Stimulated activated CD8-positive, alpha-beta memory T cell treated with anti-CD3 and anti-CD28 coated beads, Interleukin-7, amount 100 ng/mL, for 48 hours (primary cell): ENCODE data around the gene KATNB1.
"Not testable (repeated sequence)": the region's sequence is repeated elsewhere in the genome, so short reads cannot be mapped to it uniquely, and the experiment has no call there.

Experiments used
- DNase-seq, 2 donors: peaks; one replicate each; pipeline ENCODE4 v3.0.0-alpha.2; 2020; ENCODE audit warnings: low read depth in 1 of 2; ENCODE audit errors: extremely low read depth in 1 of 2

KATNB1 gene

GRCh38 chr16:57724531-57724930 lies 11.0 kb upstream of the KATNB1 start:
- DNase-seq = no peak

- no peak for DNase-seq
Observed at GRCh38 chr16:57725151-57725550, 10.4 kb upstream of the KATNB1 start.

GRCh38 chr16:57725554-57725953 lies 10.0 kb upstream of the KATNB1 start:
- no peak for DNase-seq

- no peak for DNase-seq
Observed at GRCh38 chr16:57725976-57726375, 9.6 kb upstream of the KATNB1 start.

DNA sequence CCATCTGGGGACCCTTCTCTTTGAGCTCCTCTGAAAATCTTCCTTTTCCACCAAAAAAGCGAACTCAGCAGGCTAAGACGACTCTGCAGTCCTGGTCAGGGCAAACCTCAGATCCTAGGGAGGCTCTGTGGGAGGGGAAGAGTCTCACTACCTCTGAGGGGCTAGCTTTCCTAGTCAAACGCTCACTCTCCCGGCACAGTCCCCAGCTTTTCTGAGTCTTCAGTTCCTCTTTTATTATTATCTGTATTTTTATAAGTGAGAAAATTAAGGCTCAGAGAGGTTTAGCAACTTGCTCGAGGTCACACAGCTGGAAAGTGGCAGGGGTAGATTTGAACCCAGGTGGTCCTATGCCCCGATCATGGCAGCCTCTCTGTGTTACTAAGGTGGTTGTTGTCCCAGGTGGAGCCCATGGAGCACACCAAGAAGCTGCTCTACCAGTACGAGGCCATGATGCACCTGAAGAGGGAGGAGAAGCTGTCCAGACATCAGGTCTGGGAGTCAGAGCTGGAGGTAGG lies 9.1 kb upstream of the KATNB1 start:
- DNase-seq = no peak

- no peak for DNase-seq
Observed at GRCh38 chr16:57727610-57728009, 8.0 kb upstream of the KATNB1 start.

DNA sequence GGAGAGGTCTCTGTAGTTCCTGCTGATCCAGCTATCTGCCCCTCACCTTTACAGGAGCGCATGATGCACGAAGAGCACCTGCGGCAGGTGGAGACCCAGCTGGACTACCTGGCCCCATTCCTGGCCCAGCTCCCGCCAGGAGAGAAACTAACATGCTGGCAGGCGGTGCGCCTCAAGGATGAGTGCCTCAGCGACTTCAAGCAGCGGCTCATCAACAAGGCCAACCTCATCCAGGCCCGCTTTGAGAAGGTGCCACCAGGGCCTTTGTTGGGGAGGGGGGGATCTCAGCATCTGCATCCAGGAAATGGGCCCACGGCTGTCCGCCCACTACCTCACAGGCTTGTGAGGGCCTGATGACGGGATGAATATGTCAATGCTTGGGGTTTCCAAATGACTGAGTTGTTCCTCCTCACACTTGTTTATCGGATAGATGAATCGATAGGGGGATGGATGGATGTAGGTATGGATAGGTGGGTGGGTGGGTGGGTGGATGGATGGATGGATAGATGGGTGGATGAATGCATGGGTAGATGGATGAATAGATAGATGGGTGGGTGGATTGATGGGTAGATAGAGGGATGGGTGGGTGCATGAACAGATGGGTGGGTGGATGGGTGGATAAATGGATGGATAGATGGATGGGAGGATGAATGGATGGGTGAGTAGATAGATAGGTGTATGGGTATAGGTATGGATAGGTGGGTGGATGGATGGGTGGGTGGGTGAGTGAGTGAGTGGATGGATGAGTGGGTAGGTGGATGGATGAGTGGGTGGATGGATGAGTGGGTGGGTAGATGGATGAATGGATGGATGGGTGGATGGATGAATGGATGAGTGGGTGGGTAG lies 7.0 kb upstream of the KATNB1 start:
- no peak for DNase-seq

DNA sequence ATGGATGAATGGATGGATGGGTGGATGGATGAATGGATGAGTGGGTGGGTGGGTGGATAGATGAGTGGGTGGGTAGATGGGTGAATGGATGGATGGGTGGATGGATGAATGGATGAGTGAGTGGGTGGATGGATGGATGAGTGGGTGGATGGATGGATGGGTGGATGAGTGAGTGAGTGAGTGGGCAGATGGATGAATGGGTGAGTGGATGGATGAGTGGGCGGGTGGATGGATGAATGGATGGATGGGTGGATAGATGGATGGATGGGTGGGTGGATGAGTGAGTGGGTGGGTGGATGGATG lies 6.4 kb upstream of the KATNB1 start:
- no peak for DNase-seq

GRCh38 chr16:57729852-57730251 lies 5.7 kb upstream of the KATNB1 start:
- not testable (repeated sequence) for DNase-seq

- no peak for DNase-seq
Observed at GRCh38 chr16:57730771-57731730, 4.5 kb upstream of the KATNB1 start.

DNA sequence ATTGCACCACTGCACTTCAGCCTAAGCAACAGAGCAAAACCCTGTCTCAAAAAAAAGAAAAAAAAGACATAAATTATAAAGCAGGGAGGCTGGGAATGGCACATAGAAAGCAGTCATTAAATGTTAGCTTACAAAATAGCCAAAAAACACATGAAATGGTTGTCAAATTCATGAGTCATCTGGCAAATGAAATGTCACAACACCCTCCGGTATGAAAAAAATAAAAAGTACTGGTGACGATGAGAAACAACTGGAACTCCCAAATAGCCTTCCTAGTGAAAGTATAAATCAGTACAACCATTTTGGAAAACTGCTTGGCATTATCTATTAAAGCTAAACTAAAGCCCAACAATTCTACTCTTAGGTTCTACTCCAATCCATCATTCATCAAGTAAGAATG lies 3.5 kb upstream of the KATNB1 start:
- DNase-seq = no peak

- DNase-seq = no peak
Observed at GRCh38 chr16:57732714-57733113, 2.9 kb upstream of the KATNB1 start.

GRCh38 chr16:57734308-57734924 lies 1.2 kb upstream of the KATNB1 start:
- no peak for DNase-seq

DNA sequence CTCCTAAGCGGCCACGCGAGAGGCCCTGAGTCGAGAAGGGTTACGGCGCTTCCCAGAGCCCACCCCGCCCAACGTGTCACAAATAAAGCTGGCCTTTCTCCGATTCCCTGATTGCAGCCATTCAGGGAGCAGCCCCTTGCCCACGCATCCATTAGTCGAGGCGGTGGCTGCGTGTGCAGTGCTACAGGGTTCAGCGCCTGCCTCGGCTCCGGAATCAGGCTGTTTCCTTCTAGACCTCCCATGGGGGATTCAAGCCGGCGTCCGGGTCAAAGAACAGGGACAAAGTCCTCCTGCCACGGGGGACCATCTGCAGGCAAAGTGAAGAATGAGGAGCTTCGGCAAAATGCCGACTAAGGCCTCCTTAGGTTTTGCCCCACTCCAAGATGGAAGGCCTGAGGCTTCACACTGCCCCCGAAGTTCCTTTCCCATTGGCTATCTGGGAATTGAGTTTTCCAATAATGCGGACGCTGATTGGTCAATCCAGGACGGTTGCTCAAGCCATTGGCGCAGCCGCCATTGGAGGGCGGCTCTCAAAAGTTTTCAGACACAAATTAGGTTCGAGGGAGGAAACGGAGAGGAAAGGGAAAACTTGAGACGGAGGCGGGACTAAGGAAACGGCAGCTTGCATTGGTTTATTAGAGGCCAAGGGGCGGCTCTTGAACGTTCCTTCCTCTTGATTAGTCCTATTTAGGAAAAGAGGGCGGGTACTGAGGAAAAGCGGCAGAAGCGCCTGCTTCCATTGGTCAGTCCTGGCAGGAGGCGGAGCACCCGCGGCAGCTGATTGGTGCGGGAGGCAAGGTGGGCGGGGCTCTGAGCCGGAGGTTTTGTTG lies 430 bp upstream of the KATNB1 start:
- DNase-seq = peak; percentile 98

GRCh38 chr16:57736419-57737351 lies 1.1 kb downstream of the KATNB1 start:
- peak in 1 of 2 donors; percentile 12 for DNase-seq

GRCh38 chr16:57738844-57739243 lies 3.3 kb downstream of the KATNB1 start:
- no peak for DNase-seq

GRCh38 chr16:57739756-57740422 lies 4.3 kb downstream of the KATNB1 start:
- DNase-seq = no peak

- DNase-seq = no peak
Observed at GRCh38 chr16:57740423-57741071, 5.0 kb downstream of the KATNB1 start.
